Measurements from ENCODE around the gene UGT2B7.

DNA sequence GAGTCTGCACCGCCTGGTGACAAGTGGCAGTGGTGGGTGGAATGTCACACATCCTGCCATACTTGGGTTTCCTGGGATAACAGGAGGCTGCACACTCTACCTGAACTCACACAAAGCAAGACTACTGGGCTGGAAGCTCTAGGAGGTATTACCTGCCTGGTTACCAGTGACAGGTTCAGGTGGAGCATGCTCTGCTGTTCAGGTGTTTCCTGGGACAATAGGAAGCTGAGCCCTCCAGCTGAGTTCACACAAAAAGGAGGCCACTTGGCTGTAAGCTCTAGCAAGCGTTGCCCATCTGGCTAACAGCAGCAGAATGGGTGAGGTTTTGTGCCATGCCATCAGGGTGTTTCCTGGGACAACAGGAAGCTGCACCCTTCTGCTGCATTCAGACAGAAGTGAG lies 17.4 kb upstream of the UGT2B7 start:
- TF ChIP-seq, protein P1, sequence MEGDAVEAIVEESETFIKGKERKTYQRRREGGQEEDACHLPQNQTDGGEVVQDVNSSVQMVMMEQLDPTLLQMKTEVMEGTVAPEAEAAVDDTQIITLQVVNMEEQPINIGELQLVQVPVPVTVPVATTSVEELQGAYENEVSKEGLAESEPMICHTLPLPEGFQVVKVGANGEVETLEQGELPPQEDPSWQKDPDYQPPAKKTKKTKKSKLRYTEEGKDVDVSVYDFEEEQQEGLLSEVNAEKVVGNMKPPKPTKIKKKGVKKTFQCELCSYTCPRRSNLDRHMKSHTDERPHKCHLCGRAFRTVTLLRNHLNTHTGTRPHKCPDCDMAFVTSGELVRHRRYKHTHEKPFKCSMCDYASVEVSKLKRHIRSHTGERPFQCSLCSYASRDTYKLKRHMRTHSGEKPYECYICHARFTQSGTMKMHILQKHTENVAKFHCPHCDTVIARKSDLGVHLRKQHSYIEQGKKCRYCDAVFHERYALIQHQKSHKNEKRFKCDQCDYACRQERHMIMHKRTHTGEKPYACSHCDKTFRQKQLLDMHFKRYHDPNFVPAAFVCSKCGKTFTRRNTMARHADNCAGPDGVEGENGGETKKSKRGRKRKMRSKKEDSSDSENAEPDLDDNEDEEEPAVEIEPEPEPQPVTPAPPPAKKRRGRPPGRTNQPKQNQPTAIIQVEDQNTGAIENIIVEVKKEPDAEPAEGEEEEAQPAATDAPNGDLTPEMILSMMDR (IDR thresholded peaks at IDR 0.05), result no peak
- TF ChIP-seq POLR2A (IDR thresholded peaks at IDR 0.05), result no peak
